H1 (cell line): ENCODE data around the gene MRM3.

ENCODE experiments used
- CBX5 ChIP-seq: fragments of 300-800, 300-1000 bp; sonication (generic); IDR thresholded peaks from 2 replicates; pipeline ENCODE4 v1.7.1; 2016; ENCODE audit warnings: antibody characterized with exemption, low read length, low read depth
- CHD2 ChIP-seq: IDR thresholded peaks from 2 replicates; pipeline ENCODE4 v1.6.1; 2012; ENCODE audit warnings: low read length, improper control_type of control experiment
- GTF2F1 ChIP-seq: IDR thresholded peaks from 2 replicates; pipeline ENCODE4 v1.6.1; 2012; ENCODE audit warnings: low read depth, low read length, improper control_type of control experiment, borderline replicate concordance
- JUND ChIP-seq: IDR thresholded peaks from 2 replicates; pipeline ENCODE4 v1.6.1; 2011; ENCODE audit warnings: mild to moderate bottlenecking, improper control_type of control experiment, low read length
- KDM1A ChIP-seq: fragments of 200-600, 300-600 bp; sonication (generic); IDR thresholded peaks from 2 replicates; pipeline ENCODE4 v1.7.1; 2016; ENCODE audit warnings: mild to moderate bottlenecking, low read length, borderline replicate concordance
- PHF8 ChIP-seq: fragments of 200-600 bp; sonication (generic); conservative IDR thresholded peaks from 2 replicates; pipeline ENCODE4 v1.7.1; 2012; ENCODE audit warnings: low read depth, mild to moderate bottlenecking, inconsistent platforms, low read length, moderate library complexity
- POLR2A ChIP-seq, 2 experiments: IDR thresholded peaks; 1 replicate in 1 of 2; 2 replicates in 1 of 2; pipeline ENCODE4 v1.6.1; 2011; ENCODE audit warnings: low read depth in 2 of 2, low read length in 2 of 2, mild to moderate bottlenecking in 2 of 2; ENCODE audit errors: control extremely low read depth in 1 of 2
- SIX5 ChIP-seq: IDR thresholded peaks from 2 replicates; pipeline ENCODE4 v1.6.1; 2011; ENCODE audit warnings: mild to moderate bottlenecking, low read depth, low read length
- SUZ12 ChIP-seq: fragments of 200-600 bp; sonication (generic); IDR thresholded peaks from 2 replicates; pipeline ENCODE4 v1.6.1; 2012; ENCODE audit warnings: mild to moderate bottlenecking, inconsistent platforms, low read length, moderate library complexity, mixed read lengths
- YY1 ChIP-seq: IDR thresholded peaks from 2 replicates; pipeline ENCODE4 v1.6.1; 2011; ENCODE audit warnings: low read depth, mild to moderate bottlenecking, low read length
- TF ChIP-seq, protein P1 (sequence below): IDR thresholded peaks from 2 replicates; pipeline ENCODE4 v1.6.1; 2012; ENCODE audit warnings: inconsistent platforms
- TF ChIP-seq, protein P2 (sequence below), 3 experiments: IDR thresholded peaks; 1 replicate in 2 of 3; 2 replicates in 1 of 3; pipeline versions ENCODE4 v1.5.1 to v1.6.1; 2011; ENCODE audit warnings: low read length in 3 of 3, mild to moderate bottlenecking in 3 of 3, inconsistent platforms in 2 of 3, low read depth in 1 of 3, moderate library complexity in 1 of 3; ENCODE audit not compliant: insufficient read depth in 1 of 3; ENCODE audit errors: control extremely low read depth in 1 of 3

DNA sequence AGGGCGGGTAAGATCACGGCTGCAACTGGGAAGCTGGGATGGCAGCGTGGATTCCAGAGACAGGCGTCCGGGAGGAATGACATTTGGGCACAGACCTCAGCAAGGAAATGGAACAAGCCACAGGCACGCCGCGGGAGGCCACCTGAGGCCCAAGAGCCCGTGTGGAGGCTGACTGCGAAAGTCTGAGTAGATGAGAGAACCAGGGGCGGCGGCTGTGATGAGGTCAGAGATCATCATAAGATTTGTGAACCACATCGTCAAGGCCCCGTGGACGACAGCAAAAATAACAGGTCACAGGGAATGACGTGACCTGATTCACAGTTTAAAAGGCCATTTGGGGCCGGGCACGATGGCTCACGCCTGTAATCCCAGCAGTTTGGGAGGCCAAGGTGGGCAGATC is 48.2 kb downstream of the MRM3 start:
- TF ChIP-seq YY1 = no peak
- TF ChIP-seq SIX5 = no peak
- TF ChIP-seq, protein P1, sequence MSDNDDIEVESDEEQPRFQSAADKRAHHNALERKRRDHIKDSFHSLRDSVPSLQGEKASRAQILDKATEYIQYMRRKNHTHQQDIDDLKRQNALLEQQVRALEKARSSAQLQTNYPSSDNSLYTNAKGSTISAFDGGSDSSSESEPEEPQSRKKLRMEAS = no peak
- TF ChIP-seq POLR2A (IDR thresholded peaks at IDR 0.05; ENCODE audit: control extremely low read depth in 1 of 2, low read depth in 2 of 2, low read length in 2 of 2) = no peak
- TF ChIP-seq SUZ12 = no peak
- no peak for TF ChIP-seq JUND
- TF ChIP-seq PHF8 = no peak
- TF ChIP-seq, protein P2, sequence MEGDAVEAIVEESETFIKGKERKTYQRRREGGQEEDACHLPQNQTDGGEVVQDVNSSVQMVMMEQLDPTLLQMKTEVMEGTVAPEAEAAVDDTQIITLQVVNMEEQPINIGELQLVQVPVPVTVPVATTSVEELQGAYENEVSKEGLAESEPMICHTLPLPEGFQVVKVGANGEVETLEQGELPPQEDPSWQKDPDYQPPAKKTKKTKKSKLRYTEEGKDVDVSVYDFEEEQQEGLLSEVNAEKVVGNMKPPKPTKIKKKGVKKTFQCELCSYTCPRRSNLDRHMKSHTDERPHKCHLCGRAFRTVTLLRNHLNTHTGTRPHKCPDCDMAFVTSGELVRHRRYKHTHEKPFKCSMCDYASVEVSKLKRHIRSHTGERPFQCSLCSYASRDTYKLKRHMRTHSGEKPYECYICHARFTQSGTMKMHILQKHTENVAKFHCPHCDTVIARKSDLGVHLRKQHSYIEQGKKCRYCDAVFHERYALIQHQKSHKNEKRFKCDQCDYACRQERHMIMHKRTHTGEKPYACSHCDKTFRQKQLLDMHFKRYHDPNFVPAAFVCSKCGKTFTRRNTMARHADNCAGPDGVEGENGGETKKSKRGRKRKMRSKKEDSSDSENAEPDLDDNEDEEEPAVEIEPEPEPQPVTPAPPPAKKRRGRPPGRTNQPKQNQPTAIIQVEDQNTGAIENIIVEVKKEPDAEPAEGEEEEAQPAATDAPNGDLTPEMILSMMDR (IDR thresholded peaks at IDR 0.05; ENCODE audit: control extremely low read depth in 1 of 3, insufficient read depth in 1 of 3, low read depth in 1 of 3, low read length in 3 of 3) = no peak
- no peak for TF ChIP-seq CBX5
- no peak for TF ChIP-seq CHD2
- no peak for TF ChIP-seq KDM1A
- TF ChIP-seq GTF2F1 = no peak
